ENCODE results near the gene CANT1. TPM values are rescaled to one million over a fixed set of nuclear protein-coding genes. Genes with fewer than 3 reads are reported as not detected.

Gene CANT1
- total RNA-seq, 1 donor from 2014 or later: 132 TPM

DNA sequence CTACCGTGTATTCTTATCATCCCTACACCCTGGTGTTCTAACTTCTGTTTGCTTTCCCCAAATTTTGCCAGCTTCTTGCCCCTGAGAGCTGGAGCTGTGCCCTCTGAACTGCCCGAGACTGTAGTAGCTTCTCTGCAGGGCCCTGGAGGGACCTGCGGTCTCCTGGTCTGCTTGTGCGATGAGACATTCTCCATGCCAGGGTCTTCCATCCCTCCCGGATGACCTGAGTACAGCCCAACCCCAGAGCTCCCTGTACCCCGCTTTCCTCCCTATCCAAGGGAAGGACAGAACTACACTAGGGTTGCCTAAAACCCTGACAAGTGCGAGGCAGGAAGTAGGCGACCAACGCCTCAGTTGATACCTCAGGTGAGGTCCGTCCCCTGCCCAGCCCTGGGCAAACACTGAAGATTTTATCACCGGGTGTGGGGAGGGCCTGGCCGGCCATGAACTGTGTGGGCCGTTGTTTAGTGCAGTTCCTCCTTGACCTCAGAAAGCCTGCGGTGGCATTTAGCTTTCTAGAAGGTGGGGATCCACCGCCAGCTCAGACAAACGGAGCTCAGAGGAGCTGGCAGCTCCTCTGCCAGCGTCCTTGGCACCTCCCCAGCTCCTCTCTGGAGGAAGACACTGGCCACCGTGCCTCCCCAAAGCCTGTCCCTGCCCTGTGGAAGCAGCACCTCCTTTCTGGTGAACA is 13.7 kb downstream of the CANT1 start:
- DNase-seq (ENCODE audit: low spot score): peak; percentile 80

DNA sequence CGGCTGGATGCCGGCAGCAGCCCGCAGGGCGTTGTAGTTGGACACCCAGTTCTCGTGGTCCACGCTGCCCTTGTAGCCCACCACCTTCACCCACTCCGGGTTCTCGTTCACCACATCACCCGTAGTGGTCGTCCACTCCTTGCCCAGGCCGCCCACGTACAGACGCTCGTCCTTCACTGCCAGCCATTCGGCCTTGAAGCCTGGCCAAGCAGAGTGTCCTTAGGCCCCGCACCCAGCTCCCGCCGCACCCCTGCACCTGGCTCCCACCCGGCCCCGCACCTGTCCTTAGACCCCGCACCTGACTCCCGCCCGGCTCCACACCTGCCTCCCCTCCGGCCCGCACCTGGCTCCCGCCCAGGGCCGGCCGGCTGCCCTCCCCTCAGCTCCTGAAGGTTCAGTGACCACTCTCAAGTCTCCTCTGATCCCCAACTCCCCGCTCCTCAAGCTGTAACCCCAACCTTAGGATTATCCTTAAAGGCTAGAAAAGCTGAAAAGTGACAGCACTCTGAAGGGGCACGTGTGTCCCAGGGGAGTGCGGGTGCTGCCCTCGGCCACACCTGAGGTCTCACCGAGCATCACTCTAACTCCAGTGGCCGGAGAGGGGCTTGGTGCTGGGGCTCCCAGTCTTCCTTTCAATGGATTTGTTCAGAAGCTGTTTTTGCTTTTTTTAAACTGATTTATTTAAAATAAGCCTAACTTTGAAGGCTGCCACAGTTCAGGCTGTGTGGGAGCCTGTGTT is 14.4 kb downstream of the CANT1 start:
- DNase-seq (ENCODE audit: low spot score): no peak

DNA sequence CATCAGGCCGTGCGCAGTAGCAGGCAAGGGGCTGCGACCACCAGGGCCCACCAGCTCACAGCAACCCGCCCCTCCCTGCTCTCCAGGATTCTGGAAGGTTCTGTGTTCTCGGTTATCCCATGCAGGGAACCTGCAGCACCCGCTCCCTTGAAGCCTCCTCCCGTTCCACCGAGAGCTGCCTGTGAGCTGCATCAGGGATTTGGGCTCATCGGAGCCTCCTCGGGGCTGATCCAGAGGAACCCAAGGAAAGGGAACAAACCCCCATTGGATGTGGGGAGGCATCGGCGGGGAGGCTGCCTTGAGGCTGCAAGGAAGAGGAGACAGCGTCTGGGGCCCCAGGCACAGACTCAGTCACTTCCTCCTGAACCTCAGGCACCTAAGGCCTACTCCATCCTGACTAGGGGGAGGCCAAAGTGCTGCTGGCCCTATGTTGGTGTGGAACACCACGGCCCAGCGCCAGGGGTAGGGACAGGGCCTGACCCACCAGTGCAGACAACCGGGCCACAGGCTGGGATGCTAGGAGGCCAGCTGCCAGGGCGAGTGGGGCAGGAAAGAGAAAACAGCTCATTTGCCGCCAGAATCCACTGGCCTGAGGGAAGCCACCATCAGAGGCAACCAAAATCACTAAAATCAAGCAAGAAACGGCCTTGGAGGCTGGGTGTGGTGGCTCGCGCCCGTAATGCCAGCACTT is 15.4 kb downstream of the CANT1 start:
- DNase-seq (ENCODE audit: low spot score): no peak

DNA sequence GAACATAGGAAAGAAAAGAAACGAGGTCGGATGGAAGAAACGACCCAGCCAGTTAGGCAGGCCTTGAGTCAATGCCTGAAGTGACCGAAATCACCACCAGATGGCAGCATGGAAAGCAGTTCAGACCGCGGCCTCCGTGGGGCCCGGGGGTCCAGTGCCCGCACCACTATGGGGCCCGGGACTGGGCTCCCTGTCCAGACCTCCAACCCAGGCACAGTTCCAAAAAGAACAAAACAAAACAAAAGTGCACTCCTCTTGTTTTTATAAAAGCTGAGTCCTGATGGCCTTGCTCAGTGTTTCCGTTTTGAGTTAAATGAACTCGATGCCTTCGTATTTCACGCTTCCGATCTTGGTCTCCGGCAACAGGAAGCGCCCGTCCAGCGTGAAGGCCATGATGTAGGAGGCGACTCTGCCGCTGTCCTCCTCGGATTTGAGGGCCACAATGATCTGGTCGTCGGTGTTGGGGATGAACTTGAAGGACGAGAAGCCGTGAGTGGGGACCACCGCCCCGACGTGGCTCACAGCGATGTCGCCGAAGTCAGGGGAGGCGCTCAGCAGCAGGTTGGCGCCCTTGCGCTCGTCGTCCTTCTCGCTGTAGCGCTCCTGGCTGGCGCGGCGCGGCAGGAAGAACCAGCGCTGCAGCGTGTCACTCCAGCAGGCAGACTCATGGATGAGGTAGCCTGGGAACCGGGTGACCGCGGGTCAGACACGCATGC is 16.2 kb downstream of the CANT1 start:
- DNase-seq (ENCODE audit: low spot score): no peak

DNA sequence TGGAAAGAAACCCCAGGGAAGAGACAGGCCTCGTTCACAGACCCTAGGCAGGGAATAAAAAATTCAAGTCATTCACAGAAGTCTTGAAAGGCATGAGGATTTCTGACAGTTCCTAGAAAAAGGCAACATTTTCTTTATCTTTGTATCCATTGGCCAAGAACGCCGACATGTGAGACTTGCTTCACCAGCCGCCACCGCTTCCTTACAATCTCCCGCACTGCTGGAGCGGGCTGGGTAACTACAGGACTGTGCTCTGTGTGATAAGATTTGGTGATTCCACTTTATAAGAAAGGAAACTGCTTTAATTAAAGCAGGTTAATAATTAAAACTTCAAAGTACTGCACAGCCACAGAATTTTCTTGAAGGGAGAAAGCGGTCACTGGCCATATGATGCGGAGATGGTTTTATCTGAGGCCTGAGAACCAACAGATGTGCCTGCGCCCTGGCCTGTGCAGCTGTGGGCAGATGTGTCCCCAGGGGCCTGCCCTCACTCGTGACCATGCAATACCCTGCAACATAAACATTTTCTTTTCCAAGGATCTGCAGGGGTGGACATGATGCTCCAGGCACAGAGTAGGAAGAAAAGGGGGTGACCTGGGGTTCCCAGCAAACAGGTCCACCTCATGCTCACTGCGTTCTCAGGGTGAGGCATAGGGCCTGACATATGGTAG is 16.9 kb downstream of the CANT1 start:
- no peak for DNase-seq (ENCODE audit: low spot score)

DNA sequence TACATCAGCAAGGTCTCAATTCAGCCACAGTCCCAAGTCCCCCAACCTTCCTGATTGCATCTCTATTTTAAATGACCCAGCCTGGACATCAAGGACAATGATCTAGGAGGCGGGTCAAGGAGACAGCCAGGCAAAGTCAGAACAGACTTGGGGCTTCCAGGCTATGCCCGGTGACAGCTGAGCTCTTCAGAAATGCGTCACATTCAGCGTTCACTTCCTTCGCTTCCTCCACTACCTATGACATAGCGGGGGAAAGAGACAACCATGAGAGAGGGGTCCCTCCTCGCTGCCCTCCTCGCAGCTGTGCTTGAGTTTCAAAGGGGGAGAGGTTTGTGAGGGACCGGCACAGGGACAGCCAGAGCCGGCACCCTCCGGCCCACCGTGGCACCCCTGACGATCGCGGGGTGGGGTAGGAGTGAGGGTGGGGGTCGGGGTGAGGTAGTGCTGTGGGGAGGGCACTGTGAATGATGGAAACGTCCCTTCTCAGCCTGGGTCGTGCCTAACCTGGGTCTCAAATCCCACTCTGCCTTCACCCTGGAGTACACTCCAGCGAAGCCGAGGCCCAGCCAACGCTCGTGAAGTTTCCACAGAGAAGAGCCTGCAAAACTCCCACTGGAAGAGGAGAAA is 17.5 kb downstream of the CANT1 start:
- DNase-seq (ENCODE audit: low spot score): no peak

DNA sequence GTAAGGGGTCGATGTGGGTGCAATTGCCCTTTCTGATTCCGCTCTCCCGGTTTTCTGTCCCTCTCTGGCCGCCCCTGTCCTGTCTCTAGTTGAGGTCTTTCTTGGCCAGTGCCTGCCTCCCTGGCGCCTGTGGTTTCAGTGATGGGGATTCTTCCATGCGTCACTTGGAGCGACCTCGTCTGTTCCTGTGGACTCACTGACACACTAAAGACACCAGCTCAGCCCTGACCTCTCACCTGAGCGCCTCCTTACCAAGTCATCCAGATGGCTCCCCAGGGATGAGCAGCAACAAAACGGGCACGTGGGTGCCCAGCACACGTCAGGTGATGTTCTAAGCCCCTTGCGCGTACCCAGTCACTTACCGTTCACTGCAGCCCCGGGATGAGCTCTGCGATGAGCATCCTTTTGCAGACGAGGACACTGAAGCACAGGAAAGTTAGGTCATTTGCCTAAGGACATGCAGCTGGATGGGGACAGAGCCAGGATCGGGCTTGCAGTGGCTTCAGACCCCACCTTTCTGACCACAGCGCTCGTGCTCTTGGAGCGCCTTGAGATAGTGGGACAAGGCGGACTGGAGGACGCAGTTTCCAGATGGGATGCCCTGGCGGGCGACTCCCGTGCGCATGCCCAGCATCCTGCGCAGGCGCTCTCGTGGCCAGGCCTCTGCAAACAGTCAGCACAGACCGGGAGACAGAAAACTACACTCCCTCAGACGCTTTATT is 18.4 kb downstream of the CANT1 start:
- DNase-seq (ENCODE audit: low spot score): no peak

DNA sequence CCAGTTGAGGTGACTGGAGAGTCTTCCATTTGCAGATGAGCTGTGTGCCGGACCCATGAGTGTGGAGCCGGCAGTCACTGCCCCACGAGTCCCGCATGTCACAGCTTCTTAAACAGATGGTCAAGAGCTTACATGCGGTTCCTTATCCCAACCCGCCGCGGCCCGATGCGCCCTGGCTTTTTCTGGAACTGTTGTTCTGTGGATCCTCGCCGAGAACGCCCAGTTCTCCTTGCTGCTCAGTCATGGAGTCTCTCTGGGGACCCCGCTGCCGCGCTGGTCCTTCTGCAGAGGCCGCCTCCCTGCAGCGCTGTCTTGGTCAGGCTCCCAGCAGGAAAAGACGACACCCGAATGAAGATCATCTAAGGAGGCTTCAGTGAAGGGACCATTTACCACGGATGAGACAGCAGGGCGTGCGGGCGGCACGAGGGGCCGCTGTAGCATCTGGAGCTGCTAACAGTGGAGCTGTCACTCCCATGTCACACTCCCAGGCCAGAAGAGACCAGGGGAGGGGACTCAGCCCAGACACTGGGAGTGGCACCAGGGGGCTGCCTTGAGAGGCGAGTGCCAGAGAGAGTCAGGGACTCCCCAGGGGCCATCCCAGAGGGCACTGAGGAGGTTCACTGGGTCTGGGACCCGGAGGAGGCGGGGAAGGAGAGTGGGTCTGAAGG is 19.1 kb downstream of the CANT1 start:
- no peak for DNase-seq (ENCODE audit: low spot score)

DNA sequence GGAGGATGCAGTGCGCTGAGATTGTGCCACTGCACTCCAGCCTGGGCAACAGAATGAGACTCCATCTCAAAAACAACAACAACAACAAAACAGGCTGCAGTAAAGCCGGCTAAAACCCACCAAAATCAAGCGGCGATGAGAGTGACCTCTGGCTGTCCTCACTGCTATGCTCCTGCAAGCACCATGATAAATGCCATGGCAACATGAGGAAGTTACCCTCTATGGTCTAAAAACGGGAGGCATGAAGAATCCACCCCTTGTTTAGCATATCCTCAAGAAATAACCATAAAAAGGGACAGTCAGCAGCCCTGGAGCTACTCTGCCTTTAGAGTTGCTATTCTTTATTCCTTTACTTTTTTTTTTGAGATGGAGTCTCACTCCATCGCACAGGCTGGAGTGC is 21.4 kb downstream of the CANT1 start:
- no peak for DNase-seq (ENCODE audit: low spot score)

DNA sequence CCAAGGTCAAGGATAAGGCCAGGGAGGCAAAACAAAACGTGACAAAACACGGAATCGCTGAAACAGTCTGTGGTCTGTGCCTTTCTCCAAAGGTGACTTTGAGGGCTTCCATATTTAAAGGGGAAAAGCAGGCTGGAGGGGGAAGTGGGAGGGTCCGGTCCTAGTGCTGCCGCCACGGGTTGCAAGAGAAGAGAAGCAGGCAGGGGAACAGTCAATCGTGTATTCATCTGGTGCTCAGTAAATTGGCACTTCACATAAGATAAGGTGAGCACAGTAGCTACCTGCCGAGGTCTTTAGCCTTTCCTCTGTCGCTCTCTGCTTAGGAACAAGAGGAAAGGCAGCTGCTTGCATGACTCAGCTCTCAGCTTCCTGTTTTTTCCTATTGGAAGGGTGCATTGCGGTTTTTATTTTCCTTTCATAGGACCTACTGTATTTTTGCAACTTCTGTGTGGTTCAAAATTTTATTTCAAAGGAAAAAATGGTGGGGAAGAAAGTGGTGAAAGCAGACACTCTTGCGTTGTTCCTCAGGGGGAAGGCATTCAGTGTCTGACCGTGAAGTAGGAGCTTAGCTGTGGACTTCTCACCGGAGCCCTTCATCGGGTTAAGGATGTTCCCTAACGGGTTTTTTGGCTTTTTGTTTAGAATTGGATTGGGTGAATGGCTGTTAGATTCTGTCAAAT is 22.8 kb downstream of the CANT1 start:
- DNase-seq (ENCODE audit: low spot score): peak; percentile 59

DNA sequence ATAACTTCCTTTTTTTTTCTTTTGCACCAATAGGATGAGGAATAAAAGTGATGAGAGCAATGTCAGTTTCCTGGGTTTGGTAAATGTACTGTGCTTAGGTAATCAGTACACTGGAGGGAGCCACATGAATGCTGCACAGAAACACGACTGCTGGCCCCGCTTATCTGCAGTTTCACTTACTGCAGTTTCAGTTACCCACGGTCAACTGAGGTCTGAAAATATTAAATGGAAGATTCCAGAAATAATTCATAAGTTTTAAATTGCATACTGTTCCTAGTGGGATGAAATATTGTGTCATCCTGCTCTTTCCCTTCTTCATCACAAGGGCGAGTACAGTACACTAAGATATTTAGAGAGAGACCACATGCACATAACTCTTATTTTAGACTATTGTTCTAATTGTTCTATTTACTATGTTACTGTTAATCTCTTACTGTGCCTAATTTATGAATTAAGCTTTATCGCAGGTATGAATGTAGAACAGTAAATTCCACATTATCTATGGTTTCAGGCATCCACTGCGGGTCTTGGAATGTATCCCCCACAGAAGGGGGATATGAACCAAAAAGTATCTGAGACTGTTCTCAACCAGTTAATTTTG is 23.4 kb downstream of the CANT1 start:
- peak; percentile 58 for DNase-seq (ENCODE audit: low spot score)

DNA sequence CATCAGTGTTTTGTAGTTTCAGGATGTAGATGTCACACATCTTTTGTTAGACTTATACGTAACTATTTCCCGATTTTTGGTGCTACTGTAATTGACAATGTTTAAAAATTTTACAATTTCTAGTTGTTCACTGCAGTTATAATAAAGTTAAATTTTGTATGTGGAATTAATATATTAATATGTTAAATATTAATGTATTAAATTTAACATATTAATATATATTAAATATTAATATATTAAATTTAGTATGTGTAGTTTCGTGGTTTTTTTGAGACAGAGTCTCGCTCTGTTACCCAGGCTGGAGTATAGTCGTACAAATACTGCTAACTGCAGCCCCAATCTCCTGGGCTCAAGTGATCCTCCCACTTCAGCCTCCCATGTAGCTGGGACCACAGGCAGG is 24.2 kb downstream of the CANT1 start:
- DNase-seq (ENCODE audit: low spot score): no peak

DNA sequence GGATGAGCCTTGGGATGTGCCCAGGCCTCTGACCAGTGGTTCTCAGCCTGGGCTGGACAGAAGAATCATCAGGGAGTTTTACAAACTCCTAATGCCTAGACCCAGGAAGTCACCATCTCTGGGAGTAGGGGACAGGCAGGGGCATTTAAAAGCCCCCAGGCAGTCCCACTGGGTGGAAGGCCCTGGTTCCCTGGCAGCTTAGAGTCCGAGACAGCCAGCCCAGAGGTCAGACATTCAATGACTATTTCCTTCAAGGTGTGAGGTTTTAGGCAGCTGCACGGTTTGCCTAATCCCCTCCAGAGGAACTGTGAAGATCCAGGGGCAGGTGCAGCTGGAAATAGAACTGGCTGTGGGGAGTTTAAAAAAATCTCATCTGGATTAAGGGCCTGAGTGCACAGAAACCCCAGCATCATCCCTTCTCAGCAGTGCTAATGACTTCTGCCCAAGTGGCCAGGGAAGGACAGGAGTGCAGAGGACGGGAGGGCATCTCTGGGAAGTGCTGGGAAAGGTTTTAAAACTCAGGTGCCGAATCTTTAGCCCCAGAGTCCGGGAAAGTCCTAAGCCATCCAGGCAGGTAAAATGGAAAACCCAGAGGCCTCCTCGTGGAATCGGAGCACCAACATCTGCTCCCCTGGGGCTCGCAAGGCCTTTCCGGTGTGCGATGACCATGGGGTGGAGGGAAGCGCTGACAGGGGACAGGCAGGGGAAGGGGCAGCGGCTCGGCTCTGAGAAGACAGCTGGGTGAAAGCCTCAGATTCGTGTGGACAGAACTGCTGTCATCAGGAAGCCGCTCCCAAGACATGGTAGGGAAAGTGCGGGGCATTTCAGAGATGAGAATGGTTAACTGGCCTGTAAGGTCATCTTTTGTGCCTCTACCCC is 28.3 kb downstream of the CANT1 start:
- no peak for DNase-seq (ENCODE audit: low spot score)

DNA sequence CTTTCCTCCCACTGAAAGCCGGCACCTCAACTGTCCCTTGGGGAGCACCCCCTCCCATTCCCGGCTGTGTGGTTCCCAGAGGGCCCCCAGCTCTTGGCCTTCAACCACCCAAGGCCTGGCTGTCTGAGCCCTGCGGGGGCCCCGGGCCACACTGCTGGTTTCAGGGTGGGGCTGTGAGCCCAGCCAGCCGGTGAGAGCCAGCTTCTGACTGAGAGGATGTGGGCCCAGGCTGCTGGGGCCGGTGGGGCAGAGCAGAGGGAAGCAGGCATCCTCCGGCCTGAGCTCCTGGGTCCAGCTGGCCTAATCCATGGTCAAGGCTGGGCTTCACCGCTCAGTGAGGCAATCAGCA is 29.0 kb downstream of the CANT1 start:
- DNase-seq (ENCODE audit: low spot score): no peak

DNA sequence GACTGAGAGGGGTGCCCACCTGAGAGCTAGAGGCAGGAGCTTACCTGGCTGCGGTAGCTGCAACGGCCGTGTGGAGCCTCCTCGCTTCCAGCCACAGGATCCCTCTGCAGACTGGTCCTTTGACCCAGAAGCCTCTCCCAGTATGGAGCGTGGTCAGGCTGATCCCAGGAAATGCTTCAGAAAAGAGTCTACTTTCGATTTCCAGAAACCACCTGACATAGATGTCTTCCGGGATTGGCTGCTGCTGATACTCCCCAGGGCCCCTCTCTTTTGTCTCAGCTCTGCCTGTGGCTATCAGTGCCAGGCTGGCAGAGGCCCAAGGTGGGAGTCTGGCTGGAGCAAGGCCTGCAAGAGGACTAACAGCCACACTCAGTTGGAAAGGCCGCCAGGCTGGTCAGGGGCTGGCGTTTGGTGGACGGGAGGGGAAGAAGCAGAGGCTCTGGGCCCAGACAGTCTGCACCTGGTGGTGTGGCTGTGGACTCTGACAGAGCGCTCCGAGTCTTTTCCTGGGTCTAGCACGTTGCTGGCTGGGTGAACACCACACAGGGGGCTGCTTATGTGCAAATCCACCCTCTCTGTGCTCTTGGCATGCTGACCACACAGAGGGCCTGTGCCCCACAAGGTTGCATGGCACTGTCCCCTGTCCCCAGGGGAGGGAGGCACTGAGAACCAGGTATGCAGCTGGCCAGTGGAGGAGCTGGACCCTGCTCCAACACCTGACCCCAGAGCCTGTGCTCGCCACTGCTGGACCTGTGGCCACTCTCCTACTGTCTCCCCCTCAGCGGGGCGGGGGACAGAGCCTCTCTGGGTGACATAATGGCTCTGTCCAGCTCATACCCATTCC is 29.6 kb downstream of the CANT1 start, which contains the start of gene LGALS3BP:
Gene LGALS3BP (minus strand): TSS at position 144 of the 844 bp plus-strand sequence. CDS start 2,732 bp downstream, outside the sequence.
- DNase-seq (ENCODE audit: low spot score): peak; percentile 69

DNA sequence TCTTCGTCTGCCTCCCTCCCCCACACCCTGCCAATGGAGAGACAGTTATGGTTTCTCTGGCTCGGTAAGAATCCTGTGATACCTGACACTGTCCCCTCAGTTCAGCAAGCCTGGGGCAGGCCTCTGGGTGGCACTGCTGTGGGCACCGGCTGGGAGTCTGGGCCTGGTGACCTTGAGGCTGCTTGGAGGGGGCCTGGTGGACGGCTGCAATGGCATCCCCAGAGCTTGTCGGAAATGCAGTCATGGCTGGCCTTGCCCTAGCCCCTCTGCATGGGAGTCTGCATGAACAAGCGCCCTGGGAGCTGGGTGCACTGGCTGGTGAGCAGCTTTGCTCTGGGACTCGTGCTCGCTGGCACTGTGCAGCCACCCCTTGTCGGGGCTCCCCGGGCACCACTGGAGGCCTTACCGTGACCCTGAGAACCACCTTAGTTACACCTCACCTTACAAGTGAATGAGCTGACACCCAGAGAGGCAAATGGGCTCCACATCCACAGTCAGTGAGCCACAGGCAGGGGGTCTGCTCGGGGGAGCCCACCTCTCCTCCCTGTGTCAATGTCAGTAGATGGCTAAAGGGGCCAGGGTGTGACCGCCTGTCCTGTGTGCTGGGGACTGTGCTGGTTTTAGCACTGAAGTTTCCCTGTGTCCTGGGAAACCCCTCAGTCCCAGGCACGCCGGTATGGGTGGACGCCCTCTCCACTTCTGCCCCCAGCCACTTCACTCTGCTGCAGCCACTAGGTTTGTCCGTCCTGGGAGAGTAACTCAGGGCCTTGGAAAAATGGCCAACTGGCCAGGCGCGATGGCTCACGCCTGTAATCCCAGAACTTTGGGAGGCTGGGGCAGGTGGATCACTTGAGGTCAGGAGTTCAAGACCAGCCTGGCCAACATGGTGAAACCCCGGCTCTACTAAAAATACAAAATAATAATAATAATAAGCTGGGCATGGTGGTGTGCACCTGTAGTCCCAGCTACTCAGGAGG is 31.3 kb downstream of the CANT1 start:
- no peak for DNase-seq (ENCODE audit: low spot score)
